ENCODE data around the gene ATXN1.
"Not testable (repeated sequence)": the region's sequence is repeated elsewhere in the genome, so short reads cannot be mapped to it uniquely, and the experiment has no call there.

ATXN1 gene

GRCh38 chr6:16473908-16474771, 287.1 kb downstream of the ATXN1 start:
- DNase-seq (ENCODE audit: low read depth): no peak

DNA sequence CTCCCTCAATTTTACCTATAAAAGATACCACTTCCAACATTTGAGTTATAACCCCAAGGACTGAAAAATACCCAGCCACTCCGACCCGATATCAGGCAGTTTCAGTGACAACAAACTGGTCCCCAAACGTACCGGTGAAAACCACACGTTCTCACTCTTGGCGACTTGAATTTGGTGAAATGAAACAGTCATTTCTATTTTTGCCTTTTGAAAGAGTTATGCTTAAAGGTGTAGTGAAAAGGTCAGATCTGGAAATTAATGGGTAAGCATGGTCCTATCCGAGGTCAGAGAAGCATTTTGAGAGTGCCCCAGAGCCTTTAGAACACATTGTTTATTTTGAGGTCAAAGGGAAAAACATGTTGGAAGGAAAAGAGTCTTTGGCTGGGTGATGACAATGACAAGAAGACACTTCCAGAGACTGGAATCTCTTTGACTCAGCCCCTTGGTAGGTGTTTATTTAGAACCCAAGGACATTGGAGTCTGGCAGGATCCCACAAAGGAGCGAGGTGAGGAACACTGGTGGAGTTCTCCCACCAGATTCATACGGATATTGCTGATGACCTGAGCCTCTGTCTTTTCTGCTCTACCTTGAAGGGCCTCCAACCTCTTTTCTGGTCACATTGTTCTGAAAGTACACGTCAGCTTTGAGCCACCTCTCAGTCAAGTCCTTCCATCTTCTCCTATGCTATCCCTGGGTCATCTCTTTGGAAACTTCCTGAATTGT, 287.9 kb downstream of the ATXN1 start:
- DNase-seq (ENCODE audit: low read depth): no peak

DNA sequence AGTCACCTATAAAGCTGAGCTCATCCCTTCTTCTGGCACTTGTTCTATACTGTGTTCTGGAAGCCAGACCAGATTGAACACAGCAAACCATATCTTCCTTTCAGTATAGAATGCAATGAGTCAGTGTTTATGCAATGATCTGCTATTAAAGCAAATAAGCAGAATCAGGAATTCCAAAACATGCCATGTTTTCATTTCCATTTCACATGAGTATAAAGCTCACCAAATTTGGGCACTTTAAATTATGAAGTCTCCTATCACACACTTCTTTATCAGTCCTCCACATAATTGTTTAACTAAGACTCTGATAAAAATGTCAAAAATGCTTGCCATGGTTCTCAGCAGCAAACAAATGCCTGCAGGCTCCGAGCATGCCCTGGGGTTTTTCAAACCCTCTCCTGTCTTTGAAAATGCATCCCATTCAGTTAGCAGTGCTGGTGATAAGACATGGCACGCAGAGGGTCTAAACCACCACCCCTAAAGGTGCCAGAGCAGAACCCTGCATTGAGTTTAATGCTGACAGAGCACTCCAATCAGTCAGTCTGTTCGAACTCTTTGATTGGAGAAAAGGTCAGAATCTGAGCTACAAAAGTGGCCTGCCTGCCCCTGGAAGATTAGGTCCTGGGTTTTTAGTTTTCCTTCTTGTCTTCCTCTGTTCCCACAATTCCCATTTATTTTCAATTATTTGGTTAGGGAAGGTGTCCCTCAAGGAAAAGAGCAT, 288.8 kb downstream of the ATXN1 start:
- no peak for DNase-seq (ENCODE audit: low read depth)

- no peak for DNase-seq (ENCODE audit: low read depth)
Observed at GRCh38 chr6:16471910-16472297, 289.4 kb downstream of the ATXN1 start.

- no peak for DNase-seq (ENCODE audit: low read depth)
Observed at GRCh38 chr6:16471222-16471909, 289.9 kb downstream of the ATXN1 start.

- no peak for DNase-seq (ENCODE audit: low read depth)
Observed at GRCh38 chr6:16470502-16471221, 290.6 kb downstream of the ATXN1 start.

GRCh38 chr6:16468991-16469615, 292.2 kb downstream of the ATXN1 start:
- DNase-seq (ENCODE audit: low read depth): no peak

GRCh38 chr6:16466800-16467553, 294.3 kb downstream of the ATXN1 start:
- no peak for DNase-seq (ENCODE audit: low read depth)

DNA sequence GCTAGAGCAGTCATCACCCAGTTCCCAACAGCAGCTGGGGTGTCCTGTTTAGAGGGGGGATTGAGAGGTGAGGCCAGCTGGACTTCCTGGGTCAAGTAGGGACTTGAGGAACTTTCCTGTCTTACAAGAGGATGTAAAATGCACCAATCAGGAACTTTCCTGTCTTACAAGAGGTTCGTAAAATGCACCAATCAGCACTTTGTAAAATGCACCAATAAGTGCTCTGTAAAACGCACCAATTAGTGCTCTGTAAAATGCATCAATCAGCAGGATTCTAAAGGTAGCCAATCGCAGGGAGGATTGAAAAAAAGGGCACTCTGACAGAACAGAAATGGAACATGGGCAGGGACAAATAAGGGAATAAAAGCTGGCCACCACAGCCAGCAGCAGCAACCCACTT, 297.2 kb downstream of the ATXN1 start:
- no peak for DNase-seq (ENCODE audit: low read depth)

- not testable (repeated sequence) for DNase-seq (ENCODE audit: low read depth)
Observed at GRCh38 chr6:16463246-16463645, 298.0 kb downstream of the ATXN1 start.

- no peak for DNase-seq (ENCODE audit: low read depth)
Observed at GRCh38 chr6:16461491-16461890, 299.8 kb downstream of the ATXN1 start.

DNA sequence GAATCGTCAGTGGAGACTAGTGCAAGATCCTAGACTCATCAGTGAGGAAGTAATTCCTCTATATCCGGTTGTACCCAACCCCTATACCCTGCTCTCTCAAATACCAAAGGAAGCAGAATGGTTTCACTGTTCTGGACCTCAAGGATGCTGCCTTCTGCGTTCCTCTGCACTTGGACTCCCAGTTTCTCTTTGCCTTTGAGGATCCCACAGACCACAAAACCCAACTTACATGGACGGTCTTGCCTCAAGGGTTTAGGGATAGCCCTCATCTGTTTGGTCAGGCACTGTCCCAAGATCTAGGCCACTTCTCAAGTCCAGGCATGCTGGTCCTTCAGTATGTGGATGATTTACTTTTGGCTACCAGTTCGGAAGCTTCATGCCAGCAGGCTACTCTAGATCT, 301.8 kb downstream of the ATXN1 start:
- DNase-seq (ENCODE audit: low read depth): not testable (repeated sequence)

GRCh38 chr6:16452348-16452747, 308.9 kb downstream of the ATXN1 start:
- DNase-seq (ENCODE audit: low read depth): no peak

- no peak for DNase-seq (ENCODE audit: low read depth)
Observed at GRCh38 chr6:16450821-16451220, 310.4 kb downstream of the ATXN1 start.

- DNase-seq (ENCODE audit: low read depth): no peak
Observed at GRCh38 chr6:16450285-16450684, 311.0 kb downstream of the ATXN1 start.

- no peak for DNase-seq (ENCODE audit: low read depth)
Observed at GRCh38 chr6:16446273-16446672, 315.0 kb downstream of the ATXN1 start.

GRCh38 chr6:16442031-16442430, 319.2 kb downstream of the ATXN1 start:
- no peak for DNase-seq (ENCODE audit: low read depth)

- DNase-seq (ENCODE audit: low read depth): no peak
Observed at GRCh38 chr6:16441262-16441661, 320.0 kb downstream of the ATXN1 start.

GRCh38 chr6:16440636-16441212, 320.5 kb downstream of the ATXN1 start:
- no peak for DNase-seq (ENCODE audit: low read depth)
